Neural cell (in vitro differentiated cells): ENCODE measurements around the gene IPO4. TPM values are rescaled to one million over a fixed set of nuclear protein-coding genes. Genes with fewer than 3 reads are reported as not detected.

ENCODE experiments used
- H2AFZ ChIP-seq: fragments of 200-600, 300-800 bp; sonication (generic), shearing (Covaris generic); 2 replicates; pipeline ENCODE4 v1.6.0; 2014; ENCODE audit warnings: low read depth, mild to moderate bottlenecking, antibody characterized with exemption, low read length, moderate library complexity
- H3F3A ChIP-seq: fragments of 200-600 bp; shearing (Covaris generic); 2 replicates; pipeline ENCODE4 v1.6.1; 2016; ENCODE audit warnings: mild to moderate bottlenecking, moderate library complexity, mixed read lengths, antibody characterized with exemption, low read length; ENCODE audit not compliant: insufficient read depth, poor library complexity, severe bottlenecking
- H3K27ac ChIP-seq: fragments of 200-600, 300-800 bp; sonication (generic), shearing (Covaris generic); 2 replicates; pipeline ENCODE4 v1.5.1; 2014; ENCODE audit warnings: mild to moderate bottlenecking, low read length, moderate library complexity
- H3K27me3 ChIP-seq: fragments of 300-800, 200-600 bp; sonication (generic), shearing (Covaris generic); 2 replicates; pipeline ENCODE4 v1.6.0; 2014; ENCODE audit warnings: mild to moderate bottlenecking, low read depth, low read length, moderate library complexity; ENCODE audit not compliant: insufficient read depth
- H3K36me3 ChIP-seq: fragments of 300-800, 200-600 bp; sonication (generic), shearing (Covaris generic); 2 replicates; pipeline ENCODE4 v1.5.1; 2014; ENCODE audit warnings: mild to moderate bottlenecking, antibody characterized with exemption, low read length, moderate library complexity; ENCODE audit not compliant: insufficient read depth
- H3K4me2 ChIP-seq: fragments of 300-800, 200-600 bp; sonication (generic), shearing (Covaris generic); 2 replicates; pipeline ENCODE4 v1.6.0; 2014; ENCODE audit warnings: mild to moderate bottlenecking, low read length
- H3K4me3 ChIP-seq: fragments of 300-800, 200-600 bp; sonication (generic), shearing (Covaris generic); 2 replicates; pipeline ENCODE4 v1.5.1; 2014; ENCODE audit warnings: mild to moderate bottlenecking, low read length, moderate library complexity
- H3K79me2 ChIP-seq: fragments of 200-600 bp; shearing (Covaris generic); replicated peaks from 2 replicates; pipeline ENCODE4 v1.6.0; 2014; ENCODE audit warnings: mild to moderate bottlenecking, low read length, moderate library complexity; ENCODE audit not compliant: insufficient read depth
- H3K9ac ChIP-seq: fragments of 300-800, 200-600 bp; sonication (generic), shearing (Covaris generic); 2 replicates; pipeline ENCODE4 v1.6.1; 2016; ENCODE audit warnings: mild to moderate bottlenecking, low read length, mixed read lengths
- H3K9me2 ChIP-seq: fragments of 200-600 bp; shearing (Covaris generic); 2 replicates; pipeline ENCODE4 v1.6.1; 2016; ENCODE audit warnings: mild to moderate bottlenecking, low read length, mixed read lengths; ENCODE audit not compliant: insufficient read depth
- H3K9me3 ChIP-seq: fragments of 200-600, 300-800 bp; sonication (generic), shearing (Covaris generic); 2 replicates; pipeline ENCODE4 v1.6.1; 2016; ENCODE audit warnings: mild to moderate bottlenecking, mixed run types, low read length, moderate library complexity, mixed read lengths
- H4K20me1 ChIP-seq: fragments of 200-600 bp; shearing (Covaris generic); 2 replicates; pipeline ENCODE4 v1.6.1; 2016; ENCODE audit warnings: mild to moderate bottlenecking, mixed run types; ENCODE audit not compliant: insufficient read depth
- EP300 ChIP-seq: fragments of 450-650 bp; conservative IDR thresholded peaks from 2 replicates; pipeline ENCODE4 v1.6.1; 2014; ENCODE audit warnings: antibody characterized with exemption, mild to moderate bottlenecking, moderate library complexity; ENCODE audit not compliant: poor library complexity, severe bottlenecking
- MXI1 ChIP-seq: fragments of 450-650 bp; conservative IDR thresholded peaks from 2 replicates; pipeline ENCODE4 v1.6.1; 2014; ENCODE audit warnings: antibody characterized with exemption, mild to moderate bottlenecking; ENCODE audit not compliant: poor library complexity, severe bottlenecking
- REST ChIP-seq: IDR thresholded peaks from 2 replicates; pipeline ENCODE4 v1.6.1; 2012; ENCODE audit warnings: borderline replicate concordance
- polyA plus RNA-seq: library from polyadenylated mRNA; depleted of rRNA; stranded (reverse); fragments of >200 nt; gene quantifications from 2 replicates; pipeline ENCODE4 v1.2.3, GENCODE V29; 2014
- small RNA-seq, 3 experiments: library from RNA; depleted of rRNA; stranded (forward); fragments of <200 nt; gene quantifications; one replicate each; pipeline ENCODE3, GENCODE V24; 2012

The IPO4 gene
- polyA plus RNA-seq, 1 donor from 2014 or later = 9.2 TPM

- TF ChIP-seq EP300 (no peak), MXI1 (no peak), REST (no peak)
- Histone ChIP-seq H3K27ac (no peak within 1 kb of the TSS), H4K20me1 (no peaks in the 10 kb centered on the region)
These were observed 58.3 kb downstream of the IPO4 start, which contains the start of gene FITM1 for GRCh38 chr14:24130380-24130716. Gene FITM1, plus strand, starts transcription at chr14:24130659. Its CDS starts 905 bp downstream, at chr14:24131564.

More at GRCh38 chr14:24130380-24130716, 58.3 kb downstream of the IPO4 start, which contains the start of gene FITM1:
- no peaks in the 10 kb centered on the region for H3K79me2 ChIP-seq
- no peak within 1 kb of the TSS for H3K4me2 ChIP-seq
- no peak within 1 kb of the TSS for H3K9ac ChIP-seq
- no peaks in the 10 kb centered on the region for H3K36me3 ChIP-seq
- no peak within 1 kb of the TSS for H3K4me3 ChIP-seq
- H3K9me2 ChIP-seq = no peaks in the 10 kb centered on the region
- no peaks in the 10 kb centered on the region for H3K27me3 ChIP-seq
- H3F3A ChIP-seq = no peaks in the 10 kb centered on the region
- H3K9me3 ChIP-seq = no peaks in the 10 kb centered on the region
- H2AFZ ChIP-seq = no peak within 1 kb of the TSS

Small RNA genes within 50 kb of the gene (small RNA-seq; reads per million reads assigned to genes)
- 0 reads per million in 3 experiments for gene AL136295.4
- gene CHMP4A = 0 reads per million in 3 experiments
- 0 to 0.03 (median 0) reads per million in 3 experiments for gene IPO4
- 0 reads per million in 3 experiments for gene IRF9
- 0 to 0.77 (median 0) reads per million in 3 experiments for gene MDP1
- 0.03 to 0.90 (median 0.07) reads per million in 3 experiments for gene RNA5SP383

Other genes with a start within 250 kb of the IPO4 start
- gene DHRS4, start 235.0 kb downstream of the IPO4 start, polyA plus RNA-seq = 7.7 and 7.8 TPM in 2 replicates
- 1.9 and 3.0 TPM in 2 replicates for gene DHRS4L2, start 199.9 kb downstream of the IPO4 start, polyA plus RNA-seq
- 43.6 and 49.3 TPM in 2 replicates for gene CARMIL3, start 136.8 kb downstream of the IPO4 start, polyA plus RNA-seq
- 2.3 and 4.1 TPM in 2 replicates for gene CPNE6, start 117.3 kb downstream of the IPO4 start, polyA plus RNA-seq
- 0.20 and 1.2 TPM in 2 replicates for gene PCK2, start 94.5 kb downstream of the IPO4 start, polyA plus RNA-seq
- gene DCAF11, start 74.0 kb downstream of the IPO4 start, polyA plus RNA-seq = 74.5 and 106 TPM in 2 replicates
- gene NRL, start 73.9 kb downstream of the IPO4 start, polyA plus RNA-seq = 9.5 TPM in 2 replicates
- 0.62 and 0.88 TPM in 2 replicates for gene FITM1, start 58.2 kb downstream of the IPO4 start, polyA plus RNA-seq
- gene PSME1, start 52.6 kb downstream of the IPO4 start, polyA plus RNA-seq = 39.5 and 55.8 TPM in 2 replicates
- gene EMC9, start 47.2 kb downstream of the IPO4 start, polyA plus RNA-seq = 45.1 and 54.6 TPM in 2 replicates
- gene PSME2, start 42.2 kb downstream of the IPO4 start, polyA plus RNA-seq = 69.1 and 73.3 TPM in 2 replicates
- 69.6 and 98.7 TPM in 2 replicates for gene RNF31, start 41.3 kb downstream of the IPO4 start, polyA plus RNA-seq
- gene IRF9, start 27.6 kb downstream of the IPO4 start, polyA plus RNA-seq = 5.9 and 19.6 TPM in 2 replicates
- 18.5 and 22.8 TPM in 2 replicates for gene REC8, start 16.7 kb downstream of the IPO4 start, polyA plus RNA-seq
- 25.1 and 34.2 TPM in 2 replicates for gene TM9SF1, start 6.6 kb upstream of the IPO4 start, polyA plus RNA-seq
- gene TSSK4, start 16.9 kb upstream of the IPO4 start, polyA plus RNA-seq = 0.17 TPM in 1 of 2 replicates, not detected in the other
- gene CHMP4A, start 24.7 kb upstream of the IPO4 start, polyA plus RNA-seq = 55.3 and 67.6 TPM in 2 replicates
- 94.2 and 116 TPM in 2 replicates for gene MDP1, start 27.2 kb upstream of the IPO4 start, polyA plus RNA-seq
- gene NEDD8, start 43.6 kb upstream of the IPO4 start, polyA plus RNA-seq = 406 and 431 TPM in 2 replicates
- gene GMPR2, start 44.1 kb upstream of the IPO4 start, polyA plus RNA-seq = 132 and 403 TPM in 2 replicates
- gene TINF2, start 53.8 kb upstream of the IPO4 start, polyA plus RNA-seq = 103 and 120 TPM in 2 replicates
- gene TGM1, start 74.4 kb upstream of the IPO4 start, polyA plus RNA-seq = 3.6 and 7.5 TPM in 2 replicates
- 28.8 and 33.2 TPM in 2 replicates for gene RABGGTA, start 82.8 kb upstream of the IPO4 start, polyA plus RNA-seq
- 5.5 and 6.9 TPM in 2 replicates for gene DHRS1, start 111.0 kb upstream of the IPO4 start, polyA plus RNA-seq
- gene NOP9, start 111.0 kb upstream of the IPO4 start, polyA plus RNA-seq = 13.0 and 19.5 TPM in 2 replicates
- gene CIDEB, start 119.2 kb upstream of the IPO4 start, polyA plus RNA-seq = not detected in 2 replicates
- 3.4 and 5.0 TPM in 2 replicates for gene LTB4R2, start 121.3 kb upstream of the IPO4 start, polyA plus RNA-seq
- gene LTB4R, start 122.7 kb upstream of the IPO4 start, polyA plus RNA-seq = 4.3 and 5.2 TPM in 2 replicates
- not detected in 2 replicates for gene ADCY4, start 146.3 kb upstream of the IPO4 start, polyA plus RNA-seq
- gene RIPK3, start 151.2 kb upstream of the IPO4 start, polyA plus RNA-seq = not detected in 2 replicates
- gene NFATC4, start 179.4 kb upstream of the IPO4 start, polyA plus RNA-seq = 0.22 and 0.48 TPM in 2 replicates
- gene NYNRIN, start 210.2 kb upstream of the IPO4 start, polyA plus RNA-seq = 5.7 and 9.1 TPM in 2 replicates
- gene CBLN3, start 240.9 kb upstream of the IPO4 start, polyA plus RNA-seq = not detected in 2 replicates
- 0.53 and 0.92 TPM in 2 replicates for gene KHNYN, start 241.1 kb upstream of the IPO4 start, polyA plus RNA-seq